SK-N-SH treated with all-trans-retinoic acid at 6 μM for 48 hours (cell line): ENCODE results near the gene LRRC38.

Source experiments
- ARNTL ChIP-seq: fragments of 450-650 bp; formaldehyde crosslinking; IDR thresholded peaks from 2 replicates; pipeline ENCODE4 v1.5.0; 2020; ENCODE audit warnings: low read depth, mild to moderate bottlenecking, moderate library complexity, borderline replicate concordance
- CREB5 ChIP-seq: fragments of 250-450 bp; sonication (Bioruptor Pico); IDR thresholded peaks from 2 replicates; pipeline ENCODE4 v1.5.1; 2020; ENCODE audit warnings: low read depth, mild to moderate bottlenecking, moderate library complexity
- CSDC2 ChIP-seq: fragments of 250-450 bp; sonication (Bioruptor Pico); IDR thresholded peaks from 2 replicates; pipeline ENCODE4 v1.5.0; 2020; ENCODE audit warnings: mild to moderate bottlenecking, moderate library complexity
- ISL1 ChIP-seq: fragments of 250-450 bp; sonication (Bioruptor Pico); IDR thresholded peaks from 2 replicates; pipeline ENCODE4 v2.1.2; 2022; ENCODE audit warnings: mild to moderate bottlenecking, moderate library complexity
- PPARA ChIP-seq: fragments of 250-450 bp; sonication (Bioruptor Pico); IDR thresholded peaks from 2 replicates; pipeline ENCODE4 v1.5.0; 2020; ENCODE audit warnings: mild to moderate bottlenecking, borderline replicate concordance
- RARB ChIP-seq: fragments of 250-450 bp; sonication (Bioruptor Pico); IDR thresholded peaks from 2 replicates; pipeline ENCODE4 v1.8.0; 2021; ENCODE audit warnings: mild to moderate bottlenecking, moderate library complexity
- TOX ChIP-seq: fragments of 250-450 bp; sonication (Bioruptor Pico); IDR thresholded peaks from 2 replicates; pipeline ENCODE4 v1.8.0; 2021; ENCODE audit warnings: mild to moderate bottlenecking, moderate library complexity, borderline replicate concordance
- ZC3H10 ChIP-seq: fragments of 250-450 bp; sonication (Bioruptor Pico); IDR thresholded peaks from 2 replicates; pipeline ENCODE4 v1.5.1; 2021; ENCODE audit warnings: mild to moderate bottlenecking, moderate library complexity
- ZNF565 ChIP-seq: fragments of 450-650 bp; formaldehyde crosslinking; conservative IDR thresholded peaks from 2 replicates; pipeline ENCODE4 v1.5.0; 2020; ENCODE audit warnings: low read depth, mild to moderate bottlenecking, moderate library complexity
- ZNF70 ChIP-seq: fragments of 450-650 bp; formaldehyde crosslinking; IDR thresholded peaks from 2 replicates; pipeline ENCODE4 v1.5.0; 2020; ENCODE audit warnings: mild to moderate bottlenecking, moderate library complexity
- TF ChIP-seq, protein P1 (sequence below): fragments of 250-450 bp; sonication (Bioruptor Pico); IDR thresholded peaks from 2 replicates; pipeline ENCODE4 v1.5.0; 2020; ENCODE audit warnings: mild to moderate bottlenecking, moderate library complexity
- TF ChIP-seq, protein P2 (sequence below): fragments of 250-450 bp; sonication (Bioruptor Pico); IDR thresholded peaks from 2 replicates; pipeline ENCODE4 v1.8.0; 2021; ENCODE audit warnings: low read depth, mild to moderate bottlenecking, moderate library complexity, borderline replicate concordance

DNA sequence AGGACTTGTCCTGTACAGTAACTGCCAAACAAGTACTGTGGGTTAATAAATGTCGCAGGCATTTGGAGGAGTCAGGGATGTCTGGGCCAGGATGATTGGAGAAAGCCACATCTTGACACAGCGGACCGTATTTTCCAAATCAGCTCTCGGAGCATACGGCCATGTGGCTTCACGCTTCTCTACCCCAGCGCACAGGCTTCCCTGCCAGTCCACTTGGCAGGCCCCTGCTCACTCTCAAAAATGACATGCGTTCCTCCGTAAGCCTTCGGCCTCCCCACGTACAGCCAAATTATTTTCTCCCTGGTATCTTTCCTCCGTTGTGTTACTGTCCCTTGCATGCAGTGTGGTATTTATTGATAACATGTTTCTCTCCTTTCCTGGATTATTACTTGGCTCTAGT is 7.2 kb upstream of the LRRC38 start:
- TF ChIP-seq, protein P1, sequence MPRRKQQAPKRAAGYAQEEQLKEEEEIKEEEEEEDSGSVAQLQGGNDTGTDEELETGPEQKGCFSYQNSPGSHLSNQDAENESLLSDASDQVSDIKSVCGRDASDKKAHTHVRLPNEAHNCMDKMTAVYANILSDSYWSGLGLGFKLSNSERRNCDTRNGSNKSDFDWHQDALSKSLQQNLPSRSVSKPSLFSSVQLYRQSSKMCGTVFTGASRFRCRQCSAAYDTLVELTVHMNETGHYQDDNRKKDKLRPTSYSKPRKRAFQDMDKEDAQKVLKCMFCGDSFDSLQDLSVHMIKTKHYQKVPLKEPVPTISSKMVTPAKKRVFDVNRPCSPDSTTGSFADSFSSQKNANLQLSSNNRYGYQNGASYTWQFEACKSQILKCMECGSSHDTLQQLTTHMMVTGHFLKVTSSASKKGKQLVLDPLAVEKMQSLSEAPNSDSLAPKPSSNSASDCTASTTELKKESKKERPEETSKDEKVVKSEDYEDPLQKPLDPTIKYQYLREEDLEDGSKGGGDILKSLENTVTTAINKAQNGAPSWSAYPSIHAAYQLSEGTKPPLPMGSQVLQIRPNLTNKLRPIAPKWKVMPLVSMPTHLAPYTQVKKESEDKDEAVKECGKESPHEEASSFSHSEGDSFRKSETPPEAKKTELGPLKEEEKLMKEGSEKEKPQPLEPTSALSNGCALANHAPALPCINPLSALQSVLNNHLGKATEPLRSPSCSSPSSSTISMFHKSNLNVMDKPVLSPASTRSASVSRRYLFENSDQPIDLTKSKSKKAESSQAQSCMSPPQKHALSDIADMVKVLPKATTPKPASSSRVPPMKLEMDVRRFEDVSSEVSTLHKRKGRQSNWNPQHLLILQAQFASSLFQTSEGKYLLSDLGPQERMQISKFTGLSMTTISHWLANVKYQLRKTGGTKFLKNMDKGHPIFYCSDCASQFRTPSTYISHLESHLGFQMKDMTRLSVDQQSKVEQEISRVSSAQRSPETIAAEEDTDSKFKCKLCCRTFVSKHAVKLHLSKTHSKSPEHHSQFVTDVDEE (CRISPR knock-in tag), result no peak
- TF ChIP-seq ISL1 (CRISPR knock-in tag), result no peak
- TF ChIP-seq RARB (CRISPR knock-in tag), result no peak
- TF ChIP-seq, protein P2, sequence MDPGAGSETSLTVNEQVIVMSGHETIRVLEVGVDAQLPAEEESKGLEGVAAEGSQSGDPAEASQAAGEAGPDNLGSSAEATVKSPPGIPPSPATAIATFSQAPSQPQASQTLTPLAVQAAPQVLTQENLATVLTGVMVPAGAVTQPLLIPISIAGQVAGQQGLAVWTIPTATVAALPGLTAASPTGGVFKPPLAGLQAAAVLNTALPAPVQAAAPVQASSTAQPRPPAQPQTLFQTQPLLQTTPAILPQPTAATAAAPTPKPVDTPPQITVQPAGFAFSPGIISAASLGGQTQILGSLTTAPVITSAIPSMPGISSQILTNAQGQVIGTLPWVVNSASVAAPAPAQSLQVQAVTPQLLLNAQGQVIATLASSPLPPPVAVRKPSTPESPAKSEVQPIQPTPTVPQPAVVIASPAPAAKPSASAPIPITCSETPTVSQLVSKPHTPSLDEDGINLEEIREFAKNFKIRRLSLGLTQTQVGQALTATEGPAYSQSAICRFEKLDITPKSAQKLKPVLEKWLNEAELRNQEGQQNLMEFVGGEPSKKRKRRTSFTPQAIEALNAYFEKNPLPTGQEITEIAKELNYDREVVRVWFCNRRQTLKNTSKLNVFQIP (CRISPR knock-in tag), result no peak
- no peak for TF ChIP-seq ZNF70 (CRISPR knock-in tag)
- no peak for TF ChIP-seq ARNTL (CRISPR knock-in tag)
- TF ChIP-seq ZNF565 (CRISPR knock-in tag), result no peak
- no peak for TF ChIP-seq CSDC2
- TF ChIP-seq CREB5 (CRISPR knock-in tag), result no peak
- no peak for TF ChIP-seq TOX (CRISPR knock-in tag)
- no peak for TF ChIP-seq ZC3H10 (CRISPR knock-in tag)
- no peak for TF ChIP-seq PPARA (CRISPR knock-in tag)
